GM21381 (cell line): ENCODE measurements around the gene METTL24.
A peak's percentile ranks its signal among the peaks of the same experiment; 100 is the strongest.
"Not testable (repeated sequence)": the region's sequence is repeated elsewhere in the genome, so short reads cannot be mapped to it uniquely, and the experiment has no call there.

ENCODE experiments used
- ATAC-seq: cut with Tn5 transposase; IDR thresholded peaks from one replicate; pipeline ENCODE4 v1.9.1; 2021; ENCODE audit warnings: mild to moderate bottlenecking, moderate library complexity; ENCODE audit not compliant: unreplicated experiment

Gene METTL24

GRCh38 chr6:110270165-110270564 is 88.0 kb downstream of the METTL24 start:
- no peak for ATAC-seq

DNA sequence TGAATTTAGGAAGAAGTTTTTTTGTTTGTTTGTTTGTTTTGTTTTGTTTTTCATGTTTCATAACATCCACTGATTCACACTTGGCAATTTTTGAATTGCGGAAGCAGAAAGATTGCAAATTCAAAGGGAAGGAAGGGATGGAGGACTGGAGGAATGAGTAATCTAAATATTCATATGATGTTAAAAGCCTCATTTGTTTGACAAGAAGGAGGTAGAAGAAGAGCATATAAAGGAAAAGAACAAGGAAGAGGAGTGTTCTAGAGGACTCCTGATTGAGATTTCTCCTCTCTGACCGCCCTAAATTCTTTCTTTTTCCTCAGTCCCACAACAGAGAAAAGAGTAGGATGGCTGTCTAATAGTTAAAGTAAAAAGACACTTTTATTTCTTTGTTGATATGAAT is 88.5 kb downstream of the METTL24 start:
- ATAC-seq: no peak

GRCh38 chr6:110266996-110267395 is 91.2 kb downstream of the METTL24 start:
- no peak for ATAC-seq

DNA sequence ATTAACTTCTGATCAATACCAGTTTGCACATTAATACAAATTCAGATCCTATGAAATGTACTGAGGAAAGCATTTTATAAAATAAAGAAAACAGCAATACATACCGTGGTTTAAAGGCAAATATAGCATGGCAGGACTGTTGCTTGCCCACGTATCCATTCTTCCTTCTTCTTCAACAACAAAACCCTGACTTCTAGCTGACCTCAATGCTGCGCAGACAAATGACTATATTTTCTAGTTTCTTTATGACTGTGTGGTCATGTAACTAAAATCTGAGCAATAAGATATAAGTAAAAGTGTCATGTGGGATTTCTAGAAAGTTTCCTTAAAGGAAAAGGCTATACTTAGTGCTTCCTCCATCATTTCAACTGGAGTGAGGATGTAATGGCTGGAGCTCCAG is 92.9 kb downstream of the METTL24 start:
- ATAC-seq: no peak

- ATAC-seq: no peak
Measured at GRCh38 chr6:110256366-110256765, 101.8 kb downstream of the METTL24 start.

- no peak for ATAC-seq
Measured at GRCh38 chr6:110255211-110255750, 102.9 kb downstream of the METTL24 start.

GRCh38 chr6:110250838-110251237 is 107.3 kb downstream of the METTL24 start:
- ATAC-seq: no peak

DNA sequence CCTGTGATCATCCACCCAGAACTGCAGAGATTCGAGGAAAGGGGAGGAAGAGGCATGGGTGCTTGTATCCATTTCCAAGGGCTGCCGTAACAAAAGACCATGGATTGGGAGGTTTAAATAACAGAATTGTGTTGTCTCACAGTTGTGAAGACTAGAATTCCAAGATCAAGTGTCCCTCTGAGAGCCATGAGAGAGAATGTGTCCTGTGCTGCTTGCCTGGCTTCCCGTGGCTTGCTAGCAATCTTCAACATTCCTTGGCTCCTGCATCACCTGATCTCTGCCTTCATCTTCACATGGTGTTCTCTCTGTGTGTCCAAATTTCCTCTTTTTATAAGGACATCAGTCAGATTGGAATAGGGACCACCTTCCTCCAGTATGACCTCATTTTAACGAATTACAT is 108.1 kb downstream of the METTL24 start:
- no peak for ATAC-seq

- ATAC-seq: no peak
Measured at GRCh38 chr6:110246900-110247546, 111.1 kb downstream of the METTL24 start.

DNA sequence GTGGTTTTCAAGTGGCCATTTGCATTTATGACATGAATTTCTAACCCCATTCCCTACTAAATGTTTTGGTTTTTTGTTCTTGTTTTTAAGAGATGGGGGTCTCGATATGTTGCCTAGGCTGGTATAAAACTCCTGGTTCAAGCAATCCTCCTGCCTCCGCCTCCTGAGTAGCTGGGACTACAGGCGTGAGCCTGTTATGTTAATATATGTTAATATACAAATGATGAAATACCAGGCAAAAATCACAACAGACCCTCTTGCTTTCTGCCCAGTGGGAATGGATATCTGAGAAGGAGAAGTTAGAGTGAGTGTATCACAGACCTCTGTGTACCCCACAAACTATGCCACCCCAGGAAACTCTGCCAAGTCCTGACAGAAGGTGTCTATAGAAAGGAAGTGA is 111.8 kb downstream of the METTL24 start:
- ATAC-seq: no peak

GRCh38 chr6:110244621-110245020 is 113.5 kb downstream of the METTL24 start:
- ATAC-seq: not testable (repeated sequence)

DNA sequence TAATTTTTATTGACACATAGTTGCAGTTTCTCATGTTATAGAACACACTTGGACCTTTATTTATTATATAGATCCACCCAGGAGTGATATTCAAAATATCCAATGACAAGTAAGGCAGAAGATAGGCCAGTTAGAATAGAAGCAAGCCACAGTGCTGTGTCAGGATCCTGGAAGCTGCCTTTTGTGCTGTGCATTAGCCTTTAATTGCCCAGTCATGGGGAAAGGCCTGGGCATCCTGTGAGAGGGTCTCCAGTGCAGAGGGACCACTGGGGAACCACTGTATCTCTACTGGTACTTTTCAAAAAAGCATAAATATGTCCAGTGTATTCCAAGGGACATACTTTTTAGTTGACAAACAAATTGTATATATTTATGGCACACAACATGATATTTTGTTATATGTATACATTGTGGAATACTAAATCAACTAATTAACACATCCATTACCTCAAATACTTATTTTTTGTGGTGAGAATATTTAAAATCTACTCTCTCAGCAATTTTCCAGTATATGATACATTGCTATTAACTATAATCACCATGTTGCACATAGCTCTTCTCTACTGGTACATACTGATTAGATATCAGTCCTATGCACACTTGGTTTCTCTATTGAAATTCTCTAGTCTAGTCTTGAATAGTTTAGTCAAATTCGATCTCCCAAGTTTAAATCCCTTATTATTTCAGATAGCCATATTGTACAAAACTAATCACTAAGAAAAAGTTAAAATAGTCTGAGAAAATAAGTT is 118.4 kb downstream of the METTL24 start:
- no peak for ATAC-seq

GRCh38 chr6:110236007-110236406 is 122.1 kb downstream of the METTL24 start:
- not testable (repeated sequence) for ATAC-seq

- peak; percentile 90 for ATAC-seq
Measured at GRCh38 chr6:110233770-110234374, 124.3 kb downstream of the METTL24 start.

DNA sequence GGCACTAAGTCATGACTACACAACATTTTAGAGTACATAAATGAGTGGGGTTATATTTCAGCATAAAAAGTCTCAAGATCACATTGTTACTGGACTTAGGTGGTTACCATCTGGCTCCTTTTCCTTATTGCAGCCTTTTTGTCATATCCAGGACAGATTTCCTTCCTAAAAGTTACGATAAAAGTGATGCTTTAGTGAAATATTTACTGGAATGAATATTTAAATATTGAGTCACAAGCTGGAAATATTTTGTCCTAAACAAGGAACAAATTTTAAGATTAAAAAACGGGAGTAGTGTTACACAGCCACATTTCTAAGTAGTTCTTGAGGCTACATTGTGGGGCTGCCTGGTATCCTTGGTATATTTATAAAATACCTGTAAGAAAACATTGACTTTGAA is 125.7 kb downstream of the METTL24 start:
- no peak for ATAC-seq

DNA sequence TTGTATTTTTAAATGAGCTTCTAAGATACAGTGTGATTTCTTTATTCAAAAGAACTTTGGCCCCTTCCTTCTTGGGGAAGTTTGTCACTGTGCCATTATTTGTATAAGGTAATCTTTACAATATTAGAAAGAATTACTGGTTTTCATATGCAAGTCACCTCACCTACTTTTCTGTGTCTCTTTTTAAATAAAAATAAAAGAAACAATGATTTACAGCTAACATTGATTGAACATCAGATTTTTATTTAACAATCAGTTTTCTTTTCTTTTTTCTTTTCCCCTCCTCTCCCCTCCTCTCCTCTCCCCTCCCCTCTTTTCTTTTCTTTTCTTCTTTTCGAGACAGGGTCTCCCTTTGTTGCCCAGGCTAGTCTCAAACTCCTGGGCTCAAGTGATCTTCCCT is 131.9 kb downstream of the METTL24 start:
- no peak for ATAC-seq

DNA sequence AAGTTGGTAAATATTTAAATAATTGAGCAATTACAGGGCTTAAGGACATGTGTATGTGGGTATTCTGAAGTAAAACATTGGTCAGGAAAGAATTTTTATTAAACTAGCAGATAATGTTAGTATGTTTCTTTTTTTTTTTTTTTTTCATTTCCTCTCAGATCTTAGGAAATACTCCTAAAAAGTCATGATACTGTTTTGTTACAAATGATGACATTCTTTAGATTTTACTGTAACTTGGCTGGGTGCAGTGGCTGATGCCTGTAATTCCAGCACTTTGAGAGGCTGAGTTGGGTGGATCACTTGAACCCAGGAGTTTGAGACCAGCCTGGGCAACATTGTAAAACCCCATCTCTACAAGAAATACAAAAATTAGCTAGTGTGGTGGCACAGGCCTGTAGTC is 136.4 kb downstream of the METTL24 start:
- ATAC-seq: no peak

- no peak for ATAC-seq
Measured at GRCh38 chr6:110217266-110217665, 140.9 kb downstream of the METTL24 start.

DNA sequence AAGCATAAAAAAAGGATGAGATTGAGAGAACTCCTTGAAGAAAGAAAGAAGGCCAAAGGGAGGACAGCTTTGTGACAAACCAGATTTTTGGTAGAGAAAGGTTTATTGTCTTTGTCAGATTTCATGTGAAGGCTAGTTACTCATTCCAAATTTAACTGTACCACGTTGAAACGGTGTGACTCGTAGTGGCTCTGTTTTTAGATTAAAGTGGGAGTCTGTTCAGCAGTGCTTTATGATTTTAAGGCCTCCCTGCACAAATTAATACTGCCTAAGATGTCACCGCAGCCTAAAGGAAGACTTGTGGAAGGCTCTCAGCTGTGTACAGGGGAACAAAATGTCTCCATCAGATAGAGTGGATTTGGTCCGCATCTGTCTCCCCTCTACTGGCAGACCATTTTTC is 142.0 kb downstream of the METTL24 start:
- no peak for ATAC-seq

GRCh38 chr6:110214338-110214737 is 143.8 kb downstream of the METTL24 start:
- no peak for ATAC-seq

DNA sequence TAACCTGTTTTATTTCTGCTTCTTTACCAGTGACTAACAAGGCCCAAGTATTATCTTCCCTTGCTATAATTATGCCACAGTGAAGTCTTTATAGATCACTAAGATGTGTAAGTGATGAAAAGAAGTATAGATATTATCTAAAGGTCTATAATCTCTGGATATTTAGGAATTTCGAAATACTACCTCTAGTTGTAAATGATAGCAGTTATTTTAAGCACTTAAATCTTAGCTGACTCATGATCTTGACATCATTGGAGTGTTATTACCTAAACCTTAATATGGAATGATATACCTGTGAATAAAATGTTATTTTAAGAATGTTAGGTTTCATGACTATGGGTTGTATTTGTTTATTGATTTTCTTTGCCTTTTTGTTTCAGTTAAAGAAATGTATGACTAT is 146.4 kb downstream of the METTL24 start:
- ATAC-seq: no peak

- ATAC-seq: no peak
Measured at GRCh38 chr6:110207652-110208051, 150.5 kb downstream of the METTL24 start.
